Germinal center (tissue), 1 donor: ENCODE measurements around the gene DYNC1I1.
A peak's percentile ranks its signal among the peaks of the same experiment; 100 is the strongest.

Experiments
- DNase-seq: peaks from one replicate; pipeline ENCODE4 v3.0.0; 2012; ENCODE audit warnings: mixed read lengths, low spot score

The DYNC1I1 gene

DNA sequence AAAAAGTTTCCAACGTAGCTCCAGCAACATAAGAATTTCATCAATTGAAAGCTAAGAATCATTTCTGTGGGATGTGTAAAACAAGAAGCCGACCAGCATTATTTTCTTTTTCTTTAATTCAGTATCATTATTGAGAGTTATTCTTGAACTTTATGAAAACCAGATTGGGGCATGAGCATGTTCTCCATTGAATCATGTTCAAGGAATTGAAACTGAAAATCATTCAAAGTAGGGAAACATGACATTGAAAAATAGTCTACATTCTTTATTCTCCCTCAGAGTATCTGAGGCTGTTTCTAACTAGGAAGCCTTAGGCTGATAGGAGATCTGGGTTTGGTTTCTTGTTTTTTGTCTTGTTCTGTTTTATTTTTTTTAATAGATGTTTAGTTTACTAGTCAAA, 253.7 kb downstream of the DYNC1I1 start:
- no peak for DNase-seq

DNA sequence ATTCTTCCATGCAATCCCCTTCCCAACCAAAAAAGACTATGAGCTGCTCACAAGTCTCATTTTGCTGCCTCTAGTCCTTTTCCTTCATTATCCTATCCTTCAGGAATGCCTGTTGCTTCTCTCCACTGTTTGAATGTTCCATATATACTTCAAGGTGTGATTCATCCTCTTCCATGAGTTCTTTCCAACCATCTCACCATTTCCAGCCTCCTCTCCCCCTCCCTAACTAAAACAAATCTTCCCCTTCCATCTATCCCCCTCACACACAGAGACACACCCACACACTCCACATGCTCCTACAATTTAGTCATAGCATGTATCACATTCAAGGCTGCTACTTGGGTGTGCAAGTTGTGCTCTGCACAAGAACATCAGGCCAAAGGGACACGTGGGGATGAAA, 254.3 kb downstream of the DYNC1I1 start:
- no peak for DNase-seq

DNA sequence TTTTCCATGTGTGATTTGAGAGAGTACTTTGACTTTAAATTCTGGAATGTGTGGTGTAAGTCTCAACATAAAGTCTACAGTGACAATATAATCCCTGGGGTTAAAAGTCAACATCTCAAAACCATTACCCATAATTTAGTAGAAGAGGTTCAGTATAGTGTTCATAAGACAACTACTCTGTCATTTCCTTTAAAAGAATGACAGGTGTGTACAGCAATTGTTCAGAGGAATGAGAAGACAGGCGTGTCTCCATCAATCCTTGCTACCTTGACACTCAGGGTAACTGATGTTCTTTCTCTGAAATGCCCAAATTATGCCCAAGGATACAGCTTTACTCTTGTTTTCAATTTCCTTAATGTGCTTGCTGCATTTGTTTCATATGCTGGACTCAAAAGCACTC, 256.4 kb downstream of the DYNC1I1 start:
- no peak for DNase-seq

DNA sequence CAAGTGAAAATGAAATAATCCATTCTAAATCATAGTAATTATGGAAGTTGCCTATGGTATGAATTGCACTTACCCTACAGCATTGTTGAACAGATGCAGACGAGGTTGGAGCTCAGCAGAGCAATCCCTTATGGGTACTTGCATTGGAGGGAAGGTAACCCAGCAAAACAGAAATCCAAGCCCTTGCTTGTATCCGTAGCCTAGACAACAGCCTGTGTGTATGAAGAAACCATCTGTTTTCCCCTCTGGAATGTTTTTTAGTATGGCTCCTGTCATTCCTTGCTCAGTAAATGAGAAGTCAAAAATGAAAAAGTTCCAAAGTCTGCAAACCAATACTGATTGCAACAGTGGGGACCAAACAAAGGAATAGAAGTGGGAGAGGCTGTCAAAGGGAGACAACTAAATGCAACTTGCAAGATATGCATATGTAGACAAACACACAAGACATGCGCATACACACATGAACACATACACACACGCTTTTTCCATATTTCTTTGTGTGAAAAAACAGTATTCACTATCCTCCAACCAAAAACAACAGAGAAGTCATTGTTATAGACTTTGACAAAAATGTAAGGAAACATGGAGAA, 260.8 kb downstream of the DYNC1I1 start:
- DNase-seq: no peak

DNA sequence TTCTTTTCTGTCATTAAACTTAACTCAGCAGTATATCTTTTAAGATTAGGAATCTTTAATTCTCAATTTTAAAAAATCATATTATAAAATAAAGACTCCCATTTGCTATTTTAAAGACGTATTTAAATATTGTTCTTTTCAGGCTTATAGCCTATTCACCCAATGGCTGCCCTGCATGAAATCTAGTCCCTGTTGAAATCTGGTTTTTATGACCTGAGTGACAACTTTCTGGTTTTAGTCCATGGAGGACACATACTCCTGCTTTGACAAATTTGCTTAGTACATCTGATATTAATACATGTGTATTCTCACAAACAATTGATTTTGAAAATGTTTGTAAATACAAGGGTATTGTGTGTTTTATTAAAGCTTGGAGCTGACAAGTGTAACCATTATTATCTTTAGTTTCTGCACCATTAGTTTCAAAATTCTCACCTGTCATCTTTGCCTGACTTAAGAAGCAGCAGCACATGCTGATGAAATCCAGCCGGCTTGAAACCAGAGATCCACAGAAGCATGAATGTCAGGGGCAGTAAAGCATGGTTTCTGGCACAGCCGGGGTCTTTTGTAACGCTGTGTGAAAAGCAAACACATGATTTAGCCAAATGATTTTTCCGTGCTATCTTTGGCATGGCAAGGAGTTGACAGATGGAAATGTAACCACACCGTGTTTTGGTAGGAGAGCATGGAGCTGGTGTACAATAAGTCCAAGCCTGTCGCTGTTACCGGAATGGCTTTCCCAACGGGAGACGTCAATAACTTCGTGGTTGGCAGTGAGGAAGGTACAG, 262.8 kb downstream of the DYNC1I1 start:
- no peak for DNase-seq

DNA sequence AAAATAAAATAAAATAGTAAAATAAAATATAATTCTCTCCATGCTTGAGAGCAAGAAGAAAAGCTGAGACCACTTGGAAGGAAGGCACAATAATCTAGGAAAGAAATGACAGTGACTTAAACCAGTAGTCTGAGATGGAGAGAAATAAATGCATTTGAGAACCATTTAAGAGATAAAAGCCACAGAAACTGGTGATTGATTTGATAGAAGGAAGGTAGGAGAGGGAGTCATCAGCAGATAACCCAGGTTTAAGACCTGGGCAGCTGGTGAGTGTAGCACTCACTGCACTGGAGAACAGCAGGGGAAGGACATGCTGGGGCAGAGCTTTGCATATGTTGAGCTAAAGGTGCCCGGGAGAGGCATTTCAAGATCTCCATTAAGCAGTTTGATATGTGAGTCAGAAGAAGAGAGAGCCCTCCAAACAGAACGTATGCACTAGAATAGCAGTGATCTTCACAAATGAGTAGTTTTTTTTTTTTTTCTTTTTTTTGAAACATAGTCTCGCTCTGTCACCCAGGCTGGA, 268.0 kb downstream of the DYNC1I1 start:
- DNase-seq: no peak

DNA sequence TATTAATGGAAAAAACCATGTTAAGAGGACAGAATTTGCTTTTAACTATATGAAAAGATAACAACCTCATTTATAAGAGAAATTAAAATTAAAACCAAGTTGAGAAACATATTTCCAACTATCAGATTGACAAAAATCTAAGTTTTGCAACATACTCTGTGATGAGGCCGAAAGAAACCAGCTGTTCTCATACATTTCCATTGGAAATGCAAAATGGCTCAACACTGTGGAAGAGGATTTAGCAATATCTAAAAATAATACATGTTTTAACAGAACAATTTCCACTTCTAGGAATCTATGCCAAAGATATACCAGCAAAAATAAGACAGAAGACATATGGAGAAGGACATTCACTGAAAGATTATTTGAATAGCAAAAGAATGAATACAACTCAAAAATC, 268.8 kb downstream of the DYNC1I1 start:
- DNase-seq: no peak

DNA sequence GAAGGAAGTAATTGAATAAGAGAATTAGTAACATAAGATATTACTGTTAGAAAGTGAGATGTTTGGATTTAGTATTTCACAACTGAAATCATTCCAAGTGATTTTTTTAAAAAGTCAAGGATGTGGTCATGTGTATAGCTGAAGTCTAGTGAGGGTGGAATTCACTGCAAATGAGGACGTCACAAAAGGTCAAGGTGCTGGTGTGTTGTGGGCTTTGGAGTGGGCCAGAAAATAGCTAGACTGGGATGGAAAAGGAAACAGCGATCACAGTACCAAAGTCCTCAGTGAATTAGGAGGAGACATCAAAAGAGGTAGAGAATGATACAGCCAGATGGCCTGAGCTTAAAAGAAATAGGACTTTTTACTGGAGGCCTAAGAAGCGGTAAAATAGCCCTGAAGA, 272.8 kb downstream of the DYNC1I1 start:
- DNase-seq: no peak

DNA sequence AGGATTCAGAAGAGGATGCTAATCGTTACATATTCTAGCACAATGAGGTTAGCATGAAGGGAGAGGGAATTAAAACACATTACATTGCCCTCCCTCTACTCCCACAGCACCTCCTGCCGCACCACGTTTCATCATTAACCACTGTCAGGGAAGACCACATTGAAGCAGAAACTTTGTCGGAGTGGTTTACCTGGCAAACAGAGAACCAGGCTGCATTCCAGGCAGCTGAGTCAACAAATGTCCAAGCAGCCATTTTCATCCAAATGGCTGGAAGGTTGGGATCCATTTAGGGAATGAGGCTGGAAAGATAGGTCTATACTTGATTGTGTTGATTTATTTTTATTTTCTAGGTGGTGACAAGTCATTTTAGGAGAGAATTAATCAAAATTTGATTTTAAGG, 273.6 kb downstream of the DYNC1I1 start:
- DNase-seq: no peak

DNA sequence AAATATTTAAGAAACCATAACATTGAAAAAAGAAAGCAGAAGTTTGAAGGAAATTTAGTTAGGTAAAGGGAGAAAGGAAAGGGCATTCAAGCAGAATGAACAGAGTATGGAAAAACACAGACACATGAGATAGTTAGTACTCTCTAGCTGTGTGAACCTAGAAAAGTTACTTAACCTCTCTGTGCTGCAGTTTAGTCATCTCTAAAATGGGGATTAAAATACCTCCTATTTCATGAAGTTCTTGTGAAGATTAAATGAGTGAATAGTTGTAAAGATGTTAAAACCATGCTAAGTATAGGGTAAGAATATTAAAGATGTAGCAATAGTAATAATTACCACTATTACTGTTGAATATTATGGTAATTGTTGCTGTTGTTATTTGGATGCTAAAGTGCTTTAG, 279.9 kb downstream of the DYNC1I1 start:
- DNase-seq: no peak

DNA sequence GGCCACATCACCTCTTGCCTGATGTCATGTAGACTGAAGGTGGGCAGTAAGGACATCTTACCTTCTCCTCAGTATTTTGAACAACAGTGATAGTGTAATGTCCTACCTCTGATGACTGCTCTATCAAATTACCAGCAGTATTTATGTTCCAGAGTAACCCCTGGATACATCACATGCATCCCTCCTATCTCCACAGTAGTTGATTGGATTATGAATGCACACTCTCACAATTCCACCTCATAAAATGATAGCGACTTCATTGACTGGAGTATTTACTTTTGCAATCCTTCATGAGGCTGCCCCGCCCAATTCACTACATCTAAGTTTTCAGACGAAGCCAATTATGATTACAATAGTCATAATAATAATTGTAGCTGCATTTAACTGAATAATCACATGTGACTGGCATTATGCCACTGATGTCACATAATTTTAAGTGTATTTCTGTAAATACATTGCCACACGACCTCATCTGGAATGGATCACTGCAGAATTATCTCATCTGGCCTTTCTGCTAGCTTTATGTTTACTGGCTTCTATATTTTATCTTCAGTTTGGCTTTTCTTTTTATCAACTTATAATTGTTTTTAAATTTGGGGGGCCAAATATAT, 280.6 kb downstream of the DYNC1I1 start:
- DNase-seq: no peak

DNA sequence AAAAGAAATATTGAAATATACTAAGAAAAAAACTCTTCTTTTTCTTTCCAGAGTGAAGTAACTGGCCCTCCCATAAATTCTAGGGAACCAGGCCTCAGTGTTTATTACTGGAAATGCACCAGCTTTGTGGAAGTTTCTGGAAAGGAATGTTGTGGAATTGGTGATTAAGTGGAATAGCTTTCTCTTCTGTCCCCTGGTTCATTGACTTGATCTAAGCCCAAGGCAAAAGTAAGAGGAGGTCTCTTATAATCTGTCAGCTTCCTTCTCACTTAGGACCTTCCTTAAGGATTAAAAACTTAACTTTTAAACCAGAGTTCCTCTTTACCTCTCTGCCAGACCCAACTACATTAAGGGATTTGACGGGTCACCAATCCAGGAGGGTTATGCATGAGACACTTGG, 283.4 kb downstream of the DYNC1I1 start:
- DNase-seq: no peak

DNA sequence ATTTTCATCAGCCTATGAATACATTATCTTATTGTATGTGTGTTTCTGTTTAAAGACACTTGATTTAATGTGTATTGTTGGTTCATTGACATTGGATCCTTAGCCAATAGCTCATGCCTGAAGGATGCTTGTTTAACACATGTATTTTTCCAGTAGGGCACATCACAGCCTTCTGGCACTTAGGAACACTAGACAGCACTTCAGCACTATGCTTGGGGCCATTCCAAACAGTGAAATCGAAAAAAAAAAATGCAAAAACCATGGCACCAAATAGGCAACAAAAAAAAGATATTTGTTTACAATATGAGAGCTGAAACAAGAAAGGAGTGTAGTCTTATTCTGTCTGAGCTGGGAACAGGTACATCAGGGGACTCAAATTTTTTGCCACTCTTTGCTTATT, 286.7 kb downstream of the DYNC1I1 start:
- no peak for DNase-seq

DNA sequence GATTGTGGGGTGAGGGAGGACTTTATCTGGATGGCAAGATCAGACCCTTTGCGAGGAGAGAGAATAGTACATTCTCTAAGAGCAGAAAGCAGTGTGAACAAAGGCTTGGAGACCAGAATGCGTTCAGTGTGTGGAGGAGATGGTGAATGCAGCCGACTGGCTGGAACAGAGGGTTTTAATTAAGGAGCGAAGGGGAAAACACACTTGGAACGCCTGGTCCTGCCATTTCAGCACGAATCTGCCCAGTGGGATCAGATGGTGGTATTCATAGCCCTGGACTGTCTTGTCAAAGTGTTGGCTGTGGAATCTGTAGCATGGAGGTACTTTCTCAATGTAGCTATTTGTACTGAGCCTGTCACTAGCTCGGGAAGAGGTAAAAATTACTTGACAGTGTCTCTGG, 288.7 kb downstream of the DYNC1I1 start:
- DNase-seq: no peak

DNA sequence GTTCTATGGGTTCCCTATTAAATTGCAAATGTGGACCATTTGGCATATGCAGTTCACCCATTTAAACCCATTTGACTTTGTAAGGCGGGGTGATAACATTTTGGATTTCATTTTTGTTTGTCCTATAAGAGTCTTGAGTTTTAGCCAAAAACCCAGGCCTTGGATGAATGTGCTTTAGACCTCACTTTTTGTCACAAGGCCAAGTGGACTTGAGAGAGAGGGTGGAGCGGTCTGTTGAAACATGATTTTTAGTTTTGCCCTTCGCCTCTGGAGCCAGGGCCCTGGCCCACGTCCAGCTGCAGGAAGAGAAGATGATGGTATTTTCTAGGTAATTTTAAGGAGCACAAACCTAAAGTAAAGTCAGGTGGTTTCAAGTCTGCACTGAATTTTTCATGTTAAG, 289.5 kb downstream of the DYNC1I1 start:
- no peak for DNase-seq

DNA sequence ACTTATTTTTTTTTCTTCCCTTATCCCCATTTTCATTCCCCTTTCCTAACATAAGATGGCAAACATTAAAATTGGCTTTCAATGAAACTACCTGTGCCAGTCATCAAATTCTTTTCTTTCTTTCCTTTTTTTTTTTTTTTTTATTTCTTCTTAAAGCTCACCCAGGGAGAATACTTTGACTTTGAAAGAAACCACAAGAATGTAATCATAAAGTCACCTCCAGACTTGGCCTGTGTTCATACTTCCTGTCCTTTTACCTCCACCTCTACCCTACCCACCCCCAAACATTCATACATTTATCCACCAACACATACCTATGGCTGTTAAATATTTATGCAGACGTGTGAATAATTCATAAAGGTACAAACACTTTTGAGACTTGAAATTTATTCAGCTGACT, 295.0 kb downstream of the DYNC1I1 start:
- DNase-seq: no peak

DNA sequence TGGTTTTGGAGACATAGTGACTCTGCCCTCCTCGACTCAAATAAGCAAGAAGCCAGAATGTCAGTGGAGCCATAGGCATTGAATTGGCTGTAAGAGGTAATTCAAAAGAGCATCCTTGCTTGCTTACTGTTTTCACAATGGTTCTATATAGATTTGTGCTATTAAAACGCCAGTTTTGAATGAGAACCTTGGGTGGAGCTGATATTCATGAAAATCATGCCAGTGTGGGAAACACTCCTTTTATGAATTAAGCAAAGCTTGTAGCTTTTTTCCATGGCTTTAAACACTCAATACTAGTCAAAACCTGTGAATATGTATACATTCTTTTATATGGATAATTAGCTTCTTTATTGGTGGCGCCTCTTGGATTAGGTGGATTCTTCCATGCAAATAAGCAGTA, 297.0 kb downstream of the DYNC1I1 start:
- no peak for DNase-seq

DNA sequence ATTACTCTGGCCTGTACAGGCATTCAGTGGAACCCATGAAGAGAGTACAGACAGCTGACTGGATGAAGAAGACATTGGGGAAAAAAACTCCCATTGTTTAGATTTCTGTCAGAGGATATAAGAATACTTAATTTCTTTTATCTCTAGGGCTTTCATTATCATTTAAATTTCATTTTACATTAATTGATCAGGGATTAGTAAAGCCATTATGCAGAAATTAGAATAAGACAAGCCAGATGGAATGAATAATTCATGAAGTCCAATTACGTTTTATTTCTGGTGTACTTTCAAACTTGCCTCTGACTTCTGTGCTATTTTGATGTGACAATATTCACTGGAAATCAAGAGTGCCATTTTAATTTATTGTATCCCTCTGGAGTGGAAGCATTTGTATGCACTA, 302.5 kb downstream of the DYNC1I1 start:
- no peak for DNase-seq

DNA sequence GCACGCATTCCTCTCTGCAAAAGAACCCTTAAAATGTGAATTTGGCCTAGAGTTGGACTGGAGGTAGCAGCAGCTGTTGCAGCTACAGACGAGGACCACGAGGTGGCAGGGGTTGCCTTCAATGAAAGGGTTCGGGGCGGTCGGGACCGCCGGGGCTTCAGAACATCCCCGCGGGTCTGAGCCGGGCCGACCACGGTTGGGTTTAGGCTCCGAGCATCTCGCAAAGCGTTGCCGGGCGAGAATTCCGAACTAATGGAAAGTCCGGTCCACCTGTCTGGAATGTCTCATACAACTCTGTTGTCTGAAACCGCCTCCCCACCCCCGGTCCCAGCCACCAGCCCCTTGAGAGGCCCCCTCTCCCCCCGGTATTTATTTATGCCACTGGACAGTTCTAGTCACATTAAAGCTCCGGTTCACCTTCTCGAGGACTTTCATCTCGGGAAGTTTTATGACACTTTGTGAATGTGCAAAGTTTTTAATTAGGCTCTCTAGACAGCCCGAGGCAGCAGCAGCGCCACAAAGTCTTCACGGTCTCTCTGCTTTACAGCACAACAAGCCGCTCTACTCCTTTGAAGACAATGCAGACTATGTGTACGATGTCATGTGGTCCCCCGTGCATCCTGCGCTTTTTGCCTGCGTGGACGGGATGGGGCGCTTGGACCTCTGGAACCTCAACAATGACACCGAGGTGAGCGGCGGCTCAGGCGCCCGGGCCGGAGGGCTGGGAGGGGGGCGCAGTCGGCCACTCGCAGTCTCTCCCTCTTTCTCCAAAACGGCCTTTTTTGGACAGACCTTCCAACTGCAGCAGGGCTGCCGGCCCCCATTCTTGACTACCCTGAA, 303.4 kb downstream of the DYNC1I1 start:
- peak; percentile 74 for DNase-seq

DNA sequence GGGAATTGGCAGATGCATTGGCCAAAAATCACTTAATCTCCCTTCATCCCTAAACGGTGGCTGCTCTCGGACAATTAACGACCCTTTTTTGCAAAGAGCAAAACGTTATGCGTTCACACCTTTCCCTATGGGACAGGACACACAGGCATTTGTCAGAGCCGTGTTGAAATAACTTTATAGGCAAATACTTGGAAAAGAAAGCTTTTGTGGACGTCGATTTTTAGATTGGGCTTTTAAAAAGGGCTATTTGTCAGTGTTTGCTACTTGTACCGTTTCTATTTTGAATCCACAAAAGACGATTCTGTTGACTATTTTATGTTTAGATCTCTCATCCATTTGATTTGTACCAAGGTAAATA, 304.0 kb downstream of the DYNC1I1 start:
- no peak for DNase-seq

DNA sequence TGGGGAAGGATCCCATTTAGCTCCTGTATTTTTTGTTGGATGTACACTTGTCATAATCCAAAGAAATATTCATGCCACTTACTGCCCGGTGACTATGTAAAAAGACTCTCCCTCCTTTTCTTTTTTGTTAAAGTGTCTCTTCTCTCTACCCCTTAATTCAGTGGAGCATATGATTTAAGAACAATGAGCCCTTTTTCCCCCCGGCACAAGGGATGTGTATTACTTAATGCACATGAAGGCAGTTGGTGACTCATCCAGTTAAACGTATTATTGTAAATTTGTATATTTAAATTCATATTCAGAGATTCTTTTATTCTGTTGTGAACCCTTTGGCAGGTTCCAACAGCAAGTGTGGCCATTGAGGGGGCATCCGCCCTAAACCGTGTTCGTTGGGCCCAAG, 307.7 kb downstream of the DYNC1I1 start:
- DNase-seq: no peak

DNA sequence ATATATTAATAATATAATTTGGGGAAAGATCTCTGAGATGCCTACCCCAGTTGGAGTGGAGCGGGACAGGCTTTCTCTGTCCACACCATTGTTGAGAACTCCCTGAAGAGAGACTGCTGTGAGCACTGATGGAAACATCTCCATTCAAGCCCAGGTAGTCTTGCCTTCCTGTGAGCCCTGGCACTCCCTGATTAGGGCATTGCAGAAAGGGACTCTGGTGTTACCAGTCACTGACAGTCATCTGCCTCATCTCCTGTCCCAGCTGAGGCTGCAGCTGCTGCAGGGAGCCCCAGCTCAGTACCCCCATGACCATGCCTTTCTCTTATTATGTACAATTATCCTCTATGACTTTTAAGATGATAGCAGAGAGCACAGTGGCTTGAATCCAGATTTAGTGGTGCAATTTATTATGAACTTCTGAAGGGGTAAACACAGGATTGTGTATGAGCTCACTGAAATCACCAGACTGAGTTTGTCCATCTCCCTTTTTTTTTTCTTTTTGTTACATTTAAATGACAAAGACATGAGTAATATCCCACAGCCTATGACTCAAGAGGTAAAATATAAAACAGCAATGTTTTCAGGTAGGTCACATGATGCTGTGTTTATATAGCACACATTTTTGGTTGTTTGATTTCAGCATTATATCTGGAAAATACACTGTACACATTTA, 312.7 kb downstream of the DYNC1I1 start:
- DNase-seq: no peak
